K562 (cell line): ENCODE results near the gene DBH. TPM values are rescaled to one million over a fixed set of nuclear protein-coding genes. Genes with fewer than 3 reads are reported as not detected.

Experiments used
- ATAC-seq: fragments of 200-7000 bp; cut with Tn5 transposase; 3 replicates; pipeline ENCODE4 v1.9.1; 2020; ENCODE audit warnings: moderate library complexity
- BruUV-seq: library from RNA; stranded (reverse); fragments of 400-500 nt; replicated peaks from 2 replicates; lab custom pipeline; 2021; lab: Mats Ljungman, UMichigan
- CTCF ChIA-PET: fragments of 300-600 bp; formaldehyde crosslinking; extraction: SDS; loops from one replicate; lab custom pipeline; 2021; ENCODE audit warnings: low intra/inter-chr PET ratio; lab: Yijun Ruan, JAX
- POLR2A ChIA-PET: fragments of 300-600, 350-650 bp; sonication (Branson Sonifier 250); formaldehyde crosslinking; extraction: SDS; loops from one replicate; lab custom pipeline; 2021; ENCODE audit warnings: antibody characterized with exemption, inconsistent platforms; lab: Yijun Ruan, JAX
- DNase-seq, 4 experiments: peaks; one replicate each; pipeline versions ENCODE4 v3.0.0 to v3.0.0-alpha.2; 2011 to 2018; ENCODE audit warnings: low spot score in 3 of 4, mixed read lengths in 3 of 4; ENCODE audit errors: extremely low read depth in 1 of 4
- FAIRE-seq: peaks from 2 replicates; lab custom pipeline; 2011; peaks lifted over from hg19 to GRCh38; lab: Jason Lieb, UNC
- H2AFZ ChIP-seq: 2 replicates; pipeline ENCODE4 v1.6.0; 2011; ENCODE audit warnings: low read depth, low read length, control low read depth, inconsistent platforms
- H3K27ac ChIP-seq: fragments of 200-600 bp; 3 replicates; pipeline ENCODE4 v1.8.0; 2011; ENCODE audit warnings: low read depth, mild to moderate bottlenecking, control low read depth, inconsistent platforms, low read length, moderate library complexity, mixed read lengths; ENCODE audit errors: extremely low read depth
- H3K27me3 ChIP-seq, 2 experiments: fragments of 300-600 bp in 1 of 2; 2 replicates in 1 of 2; 3 replicates in 1 of 2; pipeline versions ENCODE4 v1.6.0 to v1.8.0; 2011; ENCODE audit warnings: inconsistent platforms in 2 of 2, low read length in 2 of 2, mild to moderate bottlenecking in 1 of 2, mixed read lengths in 1 of 2, moderate library complexity in 1 of 2; ENCODE audit not compliant: control insufficient read depth in 2 of 2, insufficient read depth in 2 of 2
- H3K36me3 ChIP-seq: fragments of 300-600 bp; 3 replicates; pipeline ENCODE4 v1.8.0; 2011; ENCODE audit warnings: mild to moderate bottlenecking, low read length, inconsistent platforms; ENCODE audit not compliant: control insufficient read depth, insufficient read depth
- H3K4me1 ChIP-seq, 2 experiments: fragments of 200-600 bp in 1 of 2; replicated peaks in 1 of 2; 2 replicates in 1 of 2; 3 replicates in 1 of 2; pipeline versions ENCODE4 v1.5.1 to v1.8.0; 2011; ENCODE audit warnings: inconsistent platforms in 2 of 2, low read length in 2 of 2, mild to moderate bottlenecking in 1 of 2, mixed read lengths in 1 of 2, moderate library complexity in 1 of 2; ENCODE audit not compliant: control insufficient read depth in 2 of 2, insufficient read depth in 2 of 2
- H3K4me2 ChIP-seq: 2 replicates; pipeline ENCODE4 v1.6.1; 2011; ENCODE audit warnings: low read length, control low read depth, inconsistent platforms, mixed read lengths; ENCODE audit not compliant: insufficient read depth
- H3K4me3 ChIP-seq: fragments of 200-600 bp; sonication (generic), shearing (Covaris generic); 2 replicates; pipeline ENCODE4 v1.5.1; 2016; ENCODE audit warnings: control low read depth, inconsistent platforms
- H3K79me2 ChIP-seq: fragments of 200-600 bp; 3 replicates; pipeline ENCODE4 v1.8.0; 2011; ENCODE audit warnings: low read length, inconsistent platforms; ENCODE audit not compliant: control insufficient read depth, insufficient read depth
- H3K9ac ChIP-seq, 2 experiments: 2 replicates each; pipeline versions ENCODE4 v1.6.0 to v1.6.1; 2011; ENCODE audit warnings: low read depth in 2 of 2, low read length in 2 of 2, control low read depth in 1 of 2, inconsistent platforms in 1 of 2, mild to moderate bottlenecking in 1 of 2, mixed read lengths in 1 of 2; ENCODE audit not compliant: insufficient read depth in 1 of 2
- H3K9me1 ChIP-seq: one replicate; pipeline ENCODE4 v1.6.0; 2011; ENCODE audit warnings: inconsistent platforms, mild to moderate bottlenecking, low read length, moderate library complexity; ENCODE audit not compliant: control insufficient read depth, insufficient read depth
- H3K9me3 ChIP-seq: replicated peaks from 2 replicates; pipeline ENCODE4 v1.5.1; 2011; ENCODE audit warnings: low read depth, low read length, inconsistent platforms; ENCODE audit not compliant: control insufficient read depth, insufficient read depth
- H4K20me1 ChIP-seq: replicated peaks from 2 replicates; pipeline ENCODE4 v1.6.1; 2011; ENCODE audit warnings: low read length, inconsistent platforms, mixed read lengths; ENCODE audit not compliant: control insufficient read depth, insufficient read depth
- CBFA2T2 ChIP-seq: fragments of 450-650 bp; conservative IDR thresholded peaks from 2 replicates; pipeline ENCODE4 v1.6.1; 2017; ENCODE audit warnings: mild to moderate bottlenecking
- COPS2 ChIP-seq: fragments of 450-650 bp; conservative IDR thresholded peaks from 2 replicates; pipeline ENCODE4 v1.6.1; 2016; ENCODE audit warnings: mild to moderate bottlenecking, moderate library complexity
- HOXB6 ChIP-seq: fragments of 250-450 bp; sonication (Bioruptor Pico); IDR thresholded peaks from 2 replicates; pipeline ENCODE4 v1.5.1; 2022; ENCODE audit warnings: mild to moderate bottlenecking, borderline replicate concordance
- KAT8 ChIP-seq: fragments of 450-650 bp; IDR thresholded peaks from 2 replicates; pipeline ENCODE4 v1.6.1; 2016; ENCODE audit warnings: low read depth, mild to moderate bottlenecking
- MCM5 ChIP-seq: fragments of 450-650 bp; IDR thresholded peaks from 2 replicates; pipeline ENCODE4 v1.6.1; 2016; ENCODE audit warnings: low read depth
- ZNF143 ChIP-seq: sonication (generic); formaldehyde crosslinking; IDR thresholded peaks from 2 replicates; pipeline ENCODE4 v1.9.0; 2022; ENCODE audit warnings: mild to moderate bottlenecking, missing genetic modification reagents
- ZNF3 ChIP-seq: fragments of 250-450 bp; sonication (Bioruptor Pico); IDR thresholded peaks from 2 replicates; pipeline ENCODE4 v1.5.0; 2021; ENCODE audit warnings: mild to moderate bottlenecking, moderate library complexity
- WGBS: fragments of 100-300 bp; shearing (Covaris generic); methylation state at CpG from one replicate; pipeline ENCODE4 v1.1.6; 2016; ENCODE audit warnings: low coverage, mixed read lengths; ENCODE audit not compliant: insufficient coverage; ENCODE audit errors: missing lambda C conversion rate; 5-methylcytosine and 5-hydroxymethylcytosine counted together
- in situ Hi-C: fragments of 300-500 bp; cut with MboI; formaldehyde crosslinking; loops from 4 replicates; pipeline ENCODE4 v1.15.0; 2018; ENCODE audit warnings: inconsistent platforms, mixed read lengths
- intact Hi-C: fragments of 100-400 bp; cut with micrococcal nuclease; formaldehyde crosslinking; loops from 2 replicates; pipeline ENCODE4 v1.14.2; 2022
- polyA plus RNA-seq, 8 experiments: library from polyadenylated mRNA; depleted of rRNA in 4 of 8; stranded (reverse) in 5 of 8; unstranded in 3 of 8; fragments of >200 nt; fragmentation: Nextera tagmentation in 2 of 8; fragmentation: Illumina TruSeq in 1 of 8; extraction: Ambion mirVana in 2 of 8; extraction: Trizol in 1 of 8; gene quantifications; 2 replicates each; pipeline versions ENCODE4 v1.2.1 to v1.2.3, GENCODE V29; 2011 to 2014; ENCODE audit warnings: inconsistent platforms in 1 of 8, missing spikeins in 1 of 8
- total RNA-seq, 7 experiments: library from RNA; depleted of rRNA in 6 of 7; stranded (reverse); fragments of >200 nt in 6 of 7; fragmentation: Illumina TruSeq in 2 of 7; extraction: Trizol in 2 of 7; gene quantifications; 2 replicates each; pipeline versions ENCODE4 v1.2.1 to v1.2.3, GENCODE V29; 2011 to 2021; ENCODE audit warnings: low replicate concordance in 1 of 7
- TF ChIP-seq, protein P1 (sequence below), 2 experiments: IDR thresholded peaks; 2 replicates each; pipeline ENCODE4 v1.6.1; 2011; ENCODE audit warnings: borderline replicate concordance in 1 of 2, control low read depth in 1 of 2, low read depth in 1 of 2, low read length in 1 of 2, mild to moderate bottlenecking in 1 of 2, mixed read lengths in 1 of 2, moderate library complexity in 1 of 2; ENCODE audit not compliant: insufficient read depth in 1 of 2, insufficient read length in 1 of 2, poor library complexity in 1 of 2, severe bottlenecking in 1 of 2; ENCODE audit errors: extremely low read depth in 1 of 2
- TF ChIP-seq, protein P2 (sequence below): fragments of 450-650 bp; IDR thresholded peaks from 2 replicates; pipeline ENCODE4 v1.6.1; 2016; ENCODE audit warnings: mild to moderate bottlenecking
- TF ChIP-seq, protein P3 (sequence below), 2 experiments: fragments of 450-650 bp; formaldehyde crosslinking in 1 of 2; IDR thresholded peaks; 2 replicates each; pipeline versions ENCODE4 v1.4.0 to v1.6.1; 2014 to 2020; ENCODE audit warnings: mild to moderate bottlenecking in 2 of 2, borderline replicate concordance in 1 of 2, low read depth in 1 of 2

Gene DBH
- total and polyA plus RNA-seq, 9 of the 15 experiments (the other 6 are each of a cell fraction or from before 2014, with no cell fraction given), result not detected

DNA sequence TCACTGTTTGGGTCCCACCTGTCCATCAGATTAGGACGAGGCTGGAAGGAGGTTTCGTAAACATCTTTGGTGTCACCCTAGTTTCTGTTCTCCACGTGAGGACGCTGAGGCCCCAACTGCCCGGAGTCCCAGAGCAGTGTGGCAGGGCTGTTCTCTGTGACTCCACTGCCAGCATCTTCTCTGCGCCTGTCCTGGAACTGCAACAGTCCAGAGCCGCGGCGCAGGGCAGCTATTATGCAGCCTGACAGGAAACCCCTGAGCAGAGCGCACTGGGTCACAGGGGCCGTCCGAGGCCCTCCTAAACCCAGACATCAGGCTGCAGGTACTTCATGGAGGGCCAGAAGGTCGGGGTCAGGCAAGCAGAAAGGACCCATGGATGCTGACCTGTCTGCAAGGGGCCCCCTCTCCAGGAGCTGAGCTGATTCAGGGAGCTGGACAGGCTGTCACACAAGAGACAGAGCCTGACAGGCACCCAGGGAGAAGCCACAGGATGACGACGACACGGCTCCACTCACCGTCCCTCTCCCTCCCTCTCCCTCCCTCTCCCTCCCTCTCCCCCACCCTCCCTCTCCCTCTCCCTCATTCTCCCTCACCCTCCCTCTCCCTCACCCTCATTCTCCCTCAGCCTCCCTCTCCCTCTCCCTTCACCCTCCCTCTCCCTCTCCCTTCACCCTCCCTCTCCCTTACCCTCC, 31.7 kb downstream of the DBH start:
- in situ Hi-C loops, result no loop called here
- 0% methylated on average over 13 of the region's 17 CpGs for WGBS
- ChIA-PET CTCF (no interaction called here), POLR2A (no interaction called here)
- FAIRE-seq, result no peak
- no TSS peak for BruUV-seq
- Histone ChIP-seq H3K9me1 (no peaks in the 10 kb centered on the region), H3K27me3 (peaks cover 16 to 65% of the 10 kb centered on the region in 2 experiments; a peak in 4 of 5 replicates), H3K9ac (no peak overlapping the region), H4K20me1 (peaks cover 7% of the 10 kb centered on the region), H3K4me1 (no peaks in the 10 kb centered on the region; a peak in 1 of 5 replicates), H3K4me3 (no peak overlapping the region), H3K27ac (no peak overlapping the region), H3K79me2 (no peaks in the 10 kb centered on the region), H2AFZ (no peak overlapping the region), H3K9me3 (no peaks in the 10 kb centered on the region), H3K36me3 (no peaks in the 10 kb centered on the region), H3K4me2 (no peak overlapping the region)
- ATAC-seq, result no peak
- intact Hi-C loops, result no loop called here
- no peak for DNase-seq
- TF ChIP-seq, protein P1, sequence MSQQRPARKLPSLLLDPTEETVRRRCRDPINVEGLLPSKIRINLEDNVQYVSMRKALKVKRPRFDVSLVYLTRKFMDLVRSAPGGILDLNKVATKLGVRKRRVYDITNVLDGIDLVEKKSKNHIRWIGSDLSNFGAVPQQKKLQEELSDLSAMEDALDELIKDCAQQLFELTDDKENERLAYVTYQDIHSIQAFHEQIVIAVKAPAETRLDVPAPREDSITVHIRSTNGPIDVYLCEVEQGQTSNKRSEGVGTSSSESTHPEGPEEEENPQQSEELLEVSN (IDR thresholded peaks at IDR 0.05; ENCODE audit: borderline replicate concordance in 1 of 2, extremely low read depth in 1 of 2, insufficient read depth in 1 of 2, insufficient read length in 1 of 2, low read depth in 1 of 2, low read length in 1 of 2, poor library complexity in 1 of 2, severe bottlenecking in 1 of 2), result no peak
- TF ChIP-seq ZNF143 (CRISPR knock-in tag) (no peak), COPS2 (no peak), MCM5 (no peak), HOXB6 (CRISPR knock-in tag) (no peak), CBFA2T2 (no peak), ZNF3 (CRISPR knock-in tag) (no peak), KAT8 (no peak)
- TF ChIP-seq, protein P2, sequence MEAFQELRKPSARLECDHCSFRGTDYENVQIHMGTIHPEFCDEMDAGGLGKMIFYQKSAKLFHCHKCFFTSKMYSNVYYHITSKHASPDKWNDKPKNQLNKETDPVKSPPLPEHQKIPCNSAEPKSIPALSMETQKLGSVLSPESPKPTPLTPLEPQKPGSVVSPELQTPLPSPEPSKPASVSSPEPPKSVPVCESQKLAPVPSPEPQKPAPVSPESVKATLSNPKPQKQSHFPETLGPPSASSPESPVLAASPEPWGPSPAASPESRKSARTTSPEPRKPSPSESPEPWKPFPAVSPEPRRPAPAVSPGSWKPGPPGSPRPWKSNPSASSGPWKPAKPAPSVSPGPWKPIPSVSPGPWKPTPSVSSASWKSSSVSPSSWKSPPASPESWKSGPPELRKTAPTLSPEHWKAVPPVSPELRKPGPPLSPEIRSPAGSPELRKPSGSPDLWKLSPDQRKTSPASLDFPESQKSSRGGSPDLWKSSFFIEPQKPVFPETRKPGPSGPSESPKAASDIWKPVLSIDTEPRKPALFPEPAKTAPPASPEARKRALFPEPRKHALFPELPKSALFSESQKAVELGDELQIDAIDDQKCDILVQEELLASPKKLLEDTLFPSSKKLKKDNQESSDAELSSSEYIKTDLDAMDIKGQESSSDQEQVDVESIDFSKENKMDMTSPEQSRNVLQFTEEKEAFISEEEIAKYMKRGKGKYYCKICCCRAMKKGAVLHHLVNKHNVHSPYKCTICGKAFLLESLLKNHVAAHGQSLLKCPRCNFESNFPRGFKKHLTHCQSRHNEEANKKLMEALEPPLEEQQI, result no peak
- TF ChIP-seq, protein P3, sequence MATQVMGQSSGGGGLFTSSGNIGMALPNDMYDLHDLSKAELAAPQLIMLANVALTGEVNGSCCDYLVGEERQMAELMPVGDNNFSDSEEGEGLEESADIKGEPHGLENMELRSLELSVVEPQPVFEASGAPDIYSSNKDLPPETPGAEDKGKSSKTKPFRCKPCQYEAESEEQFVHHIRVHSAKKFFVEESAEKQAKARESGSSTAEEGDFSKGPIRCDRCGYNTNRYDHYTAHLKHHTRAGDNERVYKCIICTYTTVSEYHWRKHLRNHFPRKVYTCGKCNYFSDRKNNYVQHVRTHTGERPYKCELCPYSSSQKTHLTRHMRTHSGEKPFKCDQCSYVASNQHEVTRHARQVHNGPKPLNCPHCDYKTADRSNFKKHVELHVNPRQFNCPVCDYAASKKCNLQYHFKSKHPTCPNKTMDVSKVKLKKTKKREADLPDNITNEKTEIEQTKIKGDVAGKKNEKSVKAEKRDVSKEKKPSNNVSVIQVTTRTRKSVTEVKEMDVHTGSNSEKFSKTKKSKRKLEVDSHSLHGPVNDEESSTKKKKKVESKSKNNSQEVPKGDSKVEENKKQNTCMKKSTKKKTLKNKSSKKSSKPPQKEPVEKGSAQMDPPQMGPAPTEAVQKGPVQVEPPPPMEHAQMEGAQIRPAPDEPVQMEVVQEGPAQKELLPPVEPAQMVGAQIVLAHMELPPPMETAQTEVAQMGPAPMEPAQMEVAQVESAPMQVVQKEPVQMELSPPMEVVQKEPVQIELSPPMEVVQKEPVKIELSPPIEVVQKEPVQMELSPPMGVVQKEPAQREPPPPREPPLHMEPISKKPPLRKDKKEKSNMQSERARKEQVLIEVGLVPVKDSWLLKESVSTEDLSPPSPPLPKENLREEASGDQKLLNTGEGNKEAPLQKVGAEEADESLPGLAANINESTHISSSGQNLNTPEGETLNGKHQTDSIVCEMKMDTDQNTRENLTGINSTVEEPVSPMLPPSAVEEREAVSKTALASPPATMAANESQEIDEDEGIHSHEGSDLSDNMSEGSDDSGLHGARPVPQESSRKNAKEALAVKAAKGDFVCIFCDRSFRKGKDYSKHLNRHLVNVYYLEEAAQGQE (IDR thresholded peaks at IDR 0.05; ENCODE audit: borderline replicate concordance), result no peak
- TF ChIP-seq, protein P3 (CRISPR knock-in tag; IDR thresholded peaks at IDR 0.05; ENCODE audit: low read depth), result no peak
